Measurements from ENCODE around the gene PRRC2C. TPM values are rescaled to one million over a fixed set of nuclear protein-coding genes. Genes with fewer than 3 reads are reported as not detected.

Gene PRRC2C
- total and polyA plus RNA-seq, 2 of the 4 experiments (the other 2 are of a cell fraction): 54.0 to 58.3 TPM

DNA sequence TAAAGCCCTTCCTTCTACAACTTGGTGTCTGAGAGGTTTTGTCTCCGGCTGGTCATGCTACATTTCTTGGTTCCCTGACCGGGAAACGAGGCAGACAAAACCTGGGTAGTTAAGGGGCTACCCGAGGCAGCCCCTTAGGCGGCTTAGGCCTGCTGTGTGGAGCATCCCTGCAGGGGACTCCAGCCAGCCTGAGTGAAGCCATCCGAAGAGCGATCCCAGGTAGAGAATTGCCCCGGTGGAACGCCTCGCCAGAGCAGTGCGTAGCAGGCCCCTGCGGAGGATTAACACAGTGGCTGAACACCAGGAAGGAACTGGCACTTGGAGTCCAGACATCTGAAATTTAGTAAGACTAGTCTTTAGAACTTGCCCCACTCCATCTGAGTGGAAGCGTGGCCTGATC is 115.5 kb downstream of the PRRC2C start:
- Histone ChIP-seq H3K18ac (ENCODE audit: low read depth, low read length) (no peak overlapping the region), H3K9me1 (ENCODE audit: insufficient read depth, low read length) (no peaks in the 10 kb centered on the region), H3K27ac (ENCODE audit: insufficient read depth, low read length) (no peak overlapping the region), H4K20me1 (ENCODE audit: insufficient read depth, low read length) (no peaks in the 10 kb centered on the region), H3K14ac (replicated peaks; ENCODE audit: low read depth, low read length) (no peak overlapping the region), H2BK120ac (ENCODE audit: low read depth, low read length) (no peak overlapping the region), H3K27me3 (ENCODE audit: control insufficient read depth, insufficient read depth, low read length) (no peaks in the 10 kb centered on the region), H3K4me1 (ENCODE audit: control insufficient read depth, insufficient read depth, low read length) (no peaks in the 10 kb centered on the region), H4K91ac (ENCODE audit: insufficient read depth, low read depth, low read length) (no peak overlapping the region), H3K4me2 (ENCODE audit: low read depth, low read length) (no peak overlapping the region), H3K79me1 (ENCODE audit: low read depth in 1 of 2, low read length in 2 of 2) (no peaks in the 10 kb centered on the region), H2BK15ac (ENCODE audit: low read depth, low read length) (no peak overlapping the region), H4K5ac (ENCODE audit: low read depth, low read length) (no peak overlapping the region), H3K36me3 (ENCODE audit: control insufficient read depth, insufficient read depth, low read length) (no peaks in the 10 kb centered on the region), H3K9ac (ENCODE audit: low read depth, low read length) (no peak overlapping the region), H2BK5ac (ENCODE audit: low read depth, low read length, poor library complexity, severe bottlenecking) (no peak overlapping the region), H2AFZ (replicated peaks; ENCODE audit: low read length, poor library complexity) (no peak overlapping the region), H3K9me3 (ENCODE audit: control insufficient read depth, insufficient read depth, low read length) (no peaks in the 10 kb centered on the region), H4K8ac (ENCODE audit: low read depth in 2 of 2, low read length in 2 of 2) (no peak overlapping the region), H2AK9ac (replicated peaks; ENCODE audit: low read depth, low read length, poor library complexity) (no peak overlapping the region), H2BK20ac (ENCODE audit: low read depth, low read length) (no peak overlapping the region), H3K4me3 (ENCODE audit: insufficient read depth, low read depth, low read length) (no peak overlapping the region), H2AK5ac (ENCODE audit: low read depth, low read length) (no peak overlapping the region), H3K4ac (ENCODE audit: low read depth, low read length) (no peak overlapping the region), H3K56ac (ENCODE audit: extremely low read depth, insufficient read depth, low read length) (no peak overlapping the region; the same call in 1 of the 2 replicates), H3K23ac (ENCODE audit: low read depth, low read length) (no peak overlapping the region)
- ChIA-PET CTCF (no interaction called here), POLR2A (ENCODE audit: unreplicated experiment) (no interaction called here)
- no peak for DNase-seq
- no CpG with 5 or more reads among the region's 13 CpGs for WGBS, 2 experiments (ENCODE audit: extremely low coverage in 2 of 2, insufficient read length in 1 of 2)
- dilution Hi-C loops (cut with HindIII; ENCODE audit: low sequenced_read_pairs, unreplicated experiment): no loop called here
- no peak for TF ChIP-seq ELK1 (IDR thresholded peaks at IDR 0.05; ENCODE audit: borderline replicate concordance, low read depth, low read length)
- TF ChIP-seq CTCF (conservative IDR thresholded peaks at IDR 0.05; ENCODE audit: low read depth, low read length): no peak
- TF ChIP-seq SMC3 (IDR thresholded peaks at IDR 0.05; ENCODE audit: low read depth, low read length): no peak
- no peak for TF ChIP-seq USF2 (IDR thresholded peaks at IDR 0.05; ENCODE audit: low read depth, low read length)
- TF ChIP-seq RFX5 (IDR thresholded peaks at IDR 0.05; ENCODE audit: low read depth, low read length): no peak
- no peak for TF ChIP-seq MXI1 (IDR thresholded peaks at IDR 0.05; ENCODE audit: borderline replicate concordance, low read depth, low read length)
- no peak for TF ChIP-seq FOS (IDR thresholded peaks at IDR 0.05; ENCODE audit: low read depth, low read length)
- no peak for TF ChIP-seq CEBPB (IDR thresholded peaks at IDR 0.05; ENCODE audit: low read depth, low read length)
- no peak for TF ChIP-seq RAD21 (IDR thresholded peaks at IDR 0.05; ENCODE audit: low read length)
- ATAC-seq (ENCODE audit: low read depth): no peak
- in situ Hi-C loops (cut with MboI; ENCODE audit: low sequenced_read_pairs): no loop called here
- no TSS peak for BruUV-seq (replicated peaks)
- intact Hi-C loops (cut with micrococcal nuclease): no loop called here

Measured in IMR-90 (cell line).